GM12873 (cell line): Measurements from ENCODE around the gene CD300A.

ENCODE experiments used
- CTCF ChIP-seq: IDR thresholded peaks from 2 replicates; pipeline ENCODE4 v1.5.1; 2012; ENCODE audit warnings: low read depth, mild to moderate bottlenecking, moderate library complexity, low read length, control low read depth; ENCODE audit not compliant: insufficient read depth; ENCODE audit errors: missing control alignments

Gene CD300A

GRCh38 chr17:74524653-74525464 lies 58.4 kb downstream of the CD300A start:
- no peak for TF ChIP-seq CTCF

- TF ChIP-seq CTCF = no peak
Observed at GRCh38 chr17:74525465-74525725, 59.0 kb downstream of the CD300A start.

- no peak for TF ChIP-seq CTCF
Observed at GRCh38 chr17:74525781-74526288, 59.4 kb downstream of the CD300A start.

- TF ChIP-seq CTCF = no peak
Observed at GRCh38 chr17:74526681-74527080, 60.2 kb downstream of the CD300A start.

- no peak for TF ChIP-seq CTCF
Observed at GRCh38 chr17:74527081-74527480, 60.6 kb downstream of the CD300A start.

- no peak for TF ChIP-seq CTCF
Observed at GRCh38 chr17:74527756-74528155, 61.3 kb downstream of the CD300A start.

GRCh38 chr17:74528491-74529199 lies 62.2 kb downstream of the CD300A start:
- TF ChIP-seq CTCF = no peak
